Measurements from ENCODE around the gene PIGU. TPM values are rescaled to one million over a fixed set of nuclear protein-coding genes. Genes with fewer than 3 reads are reported as not detected.

PIGU gene
- polyA plus RNA-seq, 1 donor from 2014 or later = 35.8 TPM

- Histone ChIP-seq H3K9me3 (ENCODE audit: low read length) (no peaks in the 10 kb centered on the region), H3K9me2 (ENCODE audit: insufficient read depth, low read length) (no peaks in the 10 kb centered on the region), H3K4me2 (ENCODE audit: low read length) (no peak overlapping the region), H3F3A (ENCODE audit: insufficient read depth, low read length, poor library complexity, severe bottlenecking) (no peaks in the 10 kb centered on the region), H3K79me2 (replicated peaks; ENCODE audit: insufficient read depth, low read length) (no peaks in the 10 kb centered on the region), H2AFZ (ENCODE audit: low read depth, low read length) (no peak overlapping the region), H3K36me3 (ENCODE audit: insufficient read depth, low read length) (peaks cover 10% of the 10 kb centered on the region), H3K4me3 (ENCODE audit: low read length) (no peak overlapping the region), H3K27ac (ENCODE audit: low read length) (no peak overlapping the region), H3K9ac (ENCODE audit: low read length) (no peak overlapping the region), H3K27me3 (ENCODE audit: insufficient read depth, low read depth, low read length) (no peaks in the 10 kb centered on the region), H4K20me1 (ENCODE audit: insufficient read depth) (no peaks in the 10 kb centered on the region)
- TF ChIP-seq RAD21 (conservative IDR thresholded peaks at IDR 0.05) (no peak), TAF1 (IDR thresholded peaks at IDR 0.05; ENCODE audit: low read depth) (no peak), POLR2AphosphoS5 (IDR thresholded peaks at IDR 0.05) (no peak), SMC3 (conservative IDR thresholded peaks at IDR 0.05; ENCODE audit: poor library complexity) (no peak), MXI1 (conservative IDR thresholded peaks at IDR 0.05; ENCODE audit: poor library complexity, severe bottlenecking) (no peak), EZH2 (IDR thresholded peaks at IDR 0.05; ENCODE audit: borderline replicate concordance, insufficient read depth, low read length, poor library complexity, severe bottlenecking) (no peak), CTCF (IDR thresholded peaks at IDR 0.05; ENCODE audit: poor library complexity, severe bottlenecking) (no peak), EP300 (conservative IDR thresholded peaks at IDR 0.05; ENCODE audit: poor library complexity, severe bottlenecking) (no peak)
- TF ChIP-seq, protein P1, sequence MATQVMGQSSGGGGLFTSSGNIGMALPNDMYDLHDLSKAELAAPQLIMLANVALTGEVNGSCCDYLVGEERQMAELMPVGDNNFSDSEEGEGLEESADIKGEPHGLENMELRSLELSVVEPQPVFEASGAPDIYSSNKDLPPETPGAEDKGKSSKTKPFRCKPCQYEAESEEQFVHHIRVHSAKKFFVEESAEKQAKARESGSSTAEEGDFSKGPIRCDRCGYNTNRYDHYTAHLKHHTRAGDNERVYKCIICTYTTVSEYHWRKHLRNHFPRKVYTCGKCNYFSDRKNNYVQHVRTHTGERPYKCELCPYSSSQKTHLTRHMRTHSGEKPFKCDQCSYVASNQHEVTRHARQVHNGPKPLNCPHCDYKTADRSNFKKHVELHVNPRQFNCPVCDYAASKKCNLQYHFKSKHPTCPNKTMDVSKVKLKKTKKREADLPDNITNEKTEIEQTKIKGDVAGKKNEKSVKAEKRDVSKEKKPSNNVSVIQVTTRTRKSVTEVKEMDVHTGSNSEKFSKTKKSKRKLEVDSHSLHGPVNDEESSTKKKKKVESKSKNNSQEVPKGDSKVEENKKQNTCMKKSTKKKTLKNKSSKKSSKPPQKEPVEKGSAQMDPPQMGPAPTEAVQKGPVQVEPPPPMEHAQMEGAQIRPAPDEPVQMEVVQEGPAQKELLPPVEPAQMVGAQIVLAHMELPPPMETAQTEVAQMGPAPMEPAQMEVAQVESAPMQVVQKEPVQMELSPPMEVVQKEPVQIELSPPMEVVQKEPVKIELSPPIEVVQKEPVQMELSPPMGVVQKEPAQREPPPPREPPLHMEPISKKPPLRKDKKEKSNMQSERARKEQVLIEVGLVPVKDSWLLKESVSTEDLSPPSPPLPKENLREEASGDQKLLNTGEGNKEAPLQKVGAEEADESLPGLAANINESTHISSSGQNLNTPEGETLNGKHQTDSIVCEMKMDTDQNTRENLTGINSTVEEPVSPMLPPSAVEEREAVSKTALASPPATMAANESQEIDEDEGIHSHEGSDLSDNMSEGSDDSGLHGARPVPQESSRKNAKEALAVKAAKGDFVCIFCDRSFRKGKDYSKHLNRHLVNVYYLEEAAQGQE (IDR thresholded peaks at IDR 0.05; ENCODE audit: borderline replicate concordance) = no peak
Observed at GRCh38 chr20:34626992-34627391, 49.9 kb downstream of the PIGU start.

DNA sequence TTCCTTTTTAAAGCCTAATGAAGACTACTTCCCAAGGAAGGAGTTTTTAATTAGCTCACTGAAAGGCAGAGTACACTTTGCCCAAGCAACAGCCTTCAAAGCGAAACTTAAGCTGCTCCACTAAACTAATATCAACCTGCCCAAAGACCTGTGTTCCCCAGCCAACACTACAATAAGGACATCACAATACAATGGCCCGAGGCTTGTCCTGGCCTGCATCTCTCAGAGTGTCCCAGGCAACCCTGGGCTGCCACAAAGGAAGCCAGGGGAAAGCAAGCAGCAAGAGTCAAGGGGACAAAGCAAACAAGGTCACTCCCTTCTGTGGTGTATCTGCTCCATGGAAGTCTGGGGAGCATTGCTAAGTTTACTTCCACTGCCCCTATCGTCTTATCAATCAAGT, 52.3 kb downstream of the PIGU start:
- Histone ChIP-seq H3K9me2 (ENCODE audit: insufficient read depth, low read length) (no peaks in the 10 kb centered on the region), H3K4me3 (ENCODE audit: low read length) (no peak overlapping the region), H2AFZ (ENCODE audit: low read depth, low read length) (no peak overlapping the region), H3K27ac (ENCODE audit: low read length) (no peak overlapping the region), H3K9me3 (ENCODE audit: low read length) (no peaks in the 10 kb centered on the region), H3K79me2 (replicated peaks; ENCODE audit: insufficient read depth, low read length) (no peaks in the 10 kb centered on the region), H3K27me3 (ENCODE audit: insufficient read depth, low read depth, low read length) (no peaks in the 10 kb centered on the region), H3K4me2 (ENCODE audit: low read length) (no peak overlapping the region), H3K9ac (ENCODE audit: low read length) (no peak overlapping the region), H3K36me3 (ENCODE audit: insufficient read depth, low read length) (peaks cover 10% of the 10 kb centered on the region), H4K20me1 (ENCODE audit: insufficient read depth) (no peaks in the 10 kb centered on the region), H3F3A (ENCODE audit: insufficient read depth, low read length, poor library complexity, severe bottlenecking) (no peaks in the 10 kb centered on the region)
- TF ChIP-seq, protein P1 (IDR thresholded peaks at IDR 0.05; ENCODE audit: borderline replicate concordance) = no peak
- TF ChIP-seq SMC3 (conservative IDR thresholded peaks at IDR 0.05; ENCODE audit: poor library complexity) (no peak), MXI1 (conservative IDR thresholded peaks at IDR 0.05; ENCODE audit: poor library complexity, severe bottlenecking) (no peak), TAF1 (IDR thresholded peaks at IDR 0.05; ENCODE audit: low read depth) (no peak), POLR2AphosphoS5 (IDR thresholded peaks at IDR 0.05) (no peak), RAD21 (conservative IDR thresholded peaks at IDR 0.05) (no peak), EZH2 (IDR thresholded peaks at IDR 0.05; ENCODE audit: borderline replicate concordance, insufficient read depth, low read length, poor library complexity, severe bottlenecking) (no peak), EP300 (conservative IDR thresholded peaks at IDR 0.05; ENCODE audit: poor library complexity, severe bottlenecking) (no peak), CTCF (IDR thresholded peaks at IDR 0.05; ENCODE audit: poor library complexity, severe bottlenecking) (no peak)
